ENCODE results near the gene SCPEP1. TPM values are rescaled to one million over a fixed set of nuclear protein-coding genes. Genes with fewer than 3 reads are reported as not detected.
"Not testable (repeated sequence)": the region's sequence is repeated elsewhere in the genome, so short reads cannot be mapped to it uniquely, and the experiment has no call there.

The SCPEP1 gene
- total RNA-seq, 3 donors from 2014 or later: 10.3 to 74.2 (median 27.7) TPM

- H3K4me1 ChIP-seq (ENCODE audit: low read depth): no peaks in the 10 kb centered on the region
- DNase-seq (no peak), ATAC-seq (no peak)
- TF ChIP-seq CTCF (IDR thresholded peaks at IDR 0.05): no peak
- no peak overlapping the region for H3K4me3 ChIP-seq
- no peaks in the 10 kb centered on the region for H3K9me3 ChIP-seq
- peaks cover 4% of the 10 kb centered on the region for H3K36me3 ChIP-seq (ENCODE audit: low read depth)
- intact Hi-C loops (cut with DNase I, micrococcal nuclease): no loop called here
Observed at GRCh38 chr17:56948491-56948890, 29.4 kb upstream of the SCPEP1 start.

- TF ChIP-seq CTCF (IDR thresholded peaks at IDR 0.05): no peak
- no peaks in the 10 kb centered on the region for H3K9me3 ChIP-seq
- DNase-seq (no peak), ATAC-seq (no peak)
- no peaks in the 10 kb centered on the region for H3K4me1 ChIP-seq (ENCODE audit: low read depth)
- H3K4me3 ChIP-seq: no peak overlapping the region
- intact Hi-C loops (cut with DNase I, micrococcal nuclease): no loop called here
- H3K36me3 ChIP-seq (ENCODE audit: low read depth): peaks cover 4% of the 10 kb centered on the region
Observed at GRCh38 chr17:56949595-56949994, 28.3 kb upstream of the SCPEP1 start.

GRCh38 chr17:56956992-56957391, 20.9 kb upstream of the SCPEP1 start:
- Histone ChIP-seq H3K9me3 (no peaks in the 10 kb centered on the region), H3K4me1 (ENCODE audit: low read depth) (peaks cover 12% of the 10 kb centered on the region), H3K36me3 (ENCODE audit: low read depth) (no peaks in the 10 kb centered on the region), H3K4me3 (no peak overlapping the region)
- intact Hi-C loops (cut with DNase I, micrococcal nuclease): no loop called here
- DNase-seq (no peak), ATAC-seq (no peak)
- no peak for TF ChIP-seq CTCF (IDR thresholded peaks at IDR 0.05)

- Histone ChIP-seq H3K36me3 (ENCODE audit: low read depth) (no peaks in the 10 kb centered on the region), H3K4me3 (peak within 1 kb of the TSS; percentile 62), H3K9me3 (no peaks in the 10 kb centered on the region), H3K4me1 (ENCODE audit: low read depth) (peaks cover 12% of the 10 kb centered on the region)
- TF ChIP-seq CTCF (IDR thresholded peaks at IDR 0.05): peak; percentile 99
- intact Hi-C loops (cut with DNase I, micrococcal nuclease): no loop called here
- DNase-seq: peak; percentile 92 to 97 (median 95)
- ATAC-seq: peak; percentile 100
Observed at GRCh38 chr17:56960596-56961538, 17.1 kb upstream of the SCPEP1 start, which contains the start of gene COIL. TSS of gene COIL (minus strand) at chr17:56961050. CDS start at chr17:56961019, 31 bp downstream.

- not testable (repeated sequence) for ATAC-seq
Observed at GRCh38 chr17:56965241-56965640, 12.7 kb upstream of the SCPEP1 start.

GRCh38 chr17:56965681-56966080, 12.2 kb upstream of the SCPEP1 start:
- H3K36me3 ChIP-seq (ENCODE audit: low read depth); ATAC-seq; H3K9me3 ChIP-seq; H3K4me1 ChIP-seq (ENCODE audit: low read depth); intact Hi-C loops (cut with DNase I, micrococcal nuclease); H3K4me3 ChIP-seq: not testable (repeated sequence)
- peak in 2 of 3 donors; percentile 51 to 72 for DNase-seq

More at GRCh38 chr17:56965241-56965640, 12.7 kb upstream of the SCPEP1 start:
- H3K4me1 ChIP-seq (ENCODE audit: low read depth); H3K9me3 ChIP-seq; intact Hi-C loops (cut with DNase I, micrococcal nuclease); H3K4me3 ChIP-seq; H3K36me3 ChIP-seq (ENCODE audit: low read depth): not testable (repeated sequence)
- DNase-seq: peak in 1 of 3 donors; percentile 41
